ENCODE measurements around the gene TMEM201. TPM values are rescaled to one million over a fixed set of nuclear protein-coding genes. Genes with fewer than 3 reads are reported as not detected.
A peak's percentile ranks its signal among the peaks of the same experiment; 100 is the strongest.

The TMEM201 gene
- total and polyA plus RNA-seq, 9 of the 15 experiments (the other 6 are each of a cell fraction or from before 2014, with no cell fraction given) = 0.42 to 51.3 (median 7.4) TPM

DNA sequence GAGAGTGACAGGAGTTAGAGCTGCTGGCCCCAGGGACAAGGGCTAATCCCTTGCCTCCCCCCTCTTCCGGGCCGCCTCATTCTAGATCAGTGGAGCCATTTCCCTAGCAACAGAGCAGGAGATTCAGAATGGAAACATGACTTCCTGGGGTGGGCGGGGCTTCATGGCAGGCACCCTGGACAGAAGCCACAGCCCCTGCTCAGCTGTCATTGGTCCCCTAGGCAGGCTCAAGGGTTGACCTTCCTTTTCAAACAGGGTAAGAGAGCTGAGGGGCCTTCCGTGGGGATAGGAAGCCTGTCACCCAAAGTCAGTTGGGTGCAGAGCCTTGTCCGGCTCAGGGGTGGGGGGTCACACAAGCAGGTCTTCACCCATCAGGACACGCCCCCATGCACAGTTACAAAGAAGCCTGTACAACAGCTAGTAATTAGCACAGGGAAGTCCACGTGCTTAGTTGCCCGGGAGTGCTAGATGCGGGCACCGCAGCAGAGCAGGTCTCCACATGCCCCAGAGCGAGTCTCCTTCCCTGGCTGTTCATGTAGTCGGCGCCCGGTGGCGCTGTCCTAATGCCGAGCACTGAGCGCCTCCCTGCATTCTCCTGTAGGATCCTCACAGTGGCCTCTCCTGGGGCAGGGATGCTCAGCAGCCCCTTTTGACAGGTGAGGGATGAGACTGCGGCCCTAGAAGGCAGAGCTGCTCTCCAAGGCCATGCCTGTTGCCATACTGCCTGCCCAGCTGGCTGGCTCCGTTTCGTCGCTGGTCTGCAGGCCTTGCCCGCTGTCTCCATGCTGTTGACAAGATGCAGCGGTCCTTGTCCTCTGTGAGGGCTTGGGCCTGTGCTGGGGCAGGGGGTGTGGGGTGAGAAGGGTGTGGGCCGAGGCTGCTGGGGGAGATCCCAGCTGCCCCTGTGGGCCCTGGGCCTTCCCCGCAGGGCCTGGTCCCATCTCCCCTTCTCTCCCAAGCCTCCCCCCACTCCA lies 5.1 kb downstream of the TMEM201 start (continued):
- TF ChIP-seq, protein P1, sequence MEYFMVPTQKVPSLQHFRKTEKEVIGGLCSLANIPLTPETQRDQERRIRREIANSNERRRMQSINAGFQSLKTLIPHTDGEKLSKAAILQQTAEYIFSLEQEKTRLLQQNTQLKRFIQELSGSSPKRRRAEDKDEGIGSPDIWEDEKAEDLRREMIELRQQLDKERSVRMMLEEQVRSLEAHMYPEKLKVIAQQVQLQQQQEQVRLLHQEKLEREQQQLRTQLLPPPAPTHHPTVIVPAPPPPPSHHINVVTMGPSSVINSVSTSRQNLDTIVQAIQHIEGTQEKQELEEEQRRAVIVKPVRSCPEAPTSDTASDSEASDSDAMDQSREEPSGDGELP (CRISPR knock-in tag; IDR thresholded peaks at IDR 0.05; ENCODE audit: borderline replicate concordance) = peak; percentile 80
- TF ChIP-seq, protein P2, sequence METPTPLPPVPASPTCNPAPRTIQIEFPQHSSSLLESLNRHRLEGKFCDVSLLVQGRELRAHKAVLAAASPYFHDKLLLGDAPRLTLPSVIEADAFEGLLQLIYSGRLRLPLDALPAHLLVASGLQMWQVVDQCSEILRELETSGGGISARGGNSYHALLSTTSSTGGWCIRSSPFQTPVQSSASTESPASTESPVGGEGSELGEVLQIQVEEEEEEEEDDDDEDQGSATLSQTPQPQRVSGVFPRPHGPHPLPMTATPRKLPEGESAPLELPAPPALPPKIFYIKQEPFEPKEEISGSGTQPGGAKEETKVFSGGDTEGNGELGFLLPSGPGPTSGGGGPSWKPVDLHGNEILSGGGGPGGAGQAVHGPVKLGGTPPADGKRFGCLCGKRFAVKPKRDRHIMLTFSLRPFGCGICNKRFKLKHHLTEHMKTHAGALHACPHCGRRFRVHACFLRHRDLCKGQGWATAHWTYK (CRISPR knock-in tag; IDR thresholded peaks at IDR 0.05) = 0 out of 2 replicates have a peak, but pooled peaks have one; percentile 13
- TF ChIP-seq ZNF124 (CRISPR knock-in tag; IDR thresholded peaks at IDR 0.05) (no peak), RBM14 (IDR thresholded peaks at IDR 0.05; ENCODE audit: borderline replicate concordance, insufficient read depth, low read depth, low read length) (no peak), MAFG (tag; conservative IDR thresholded peaks at IDR 0.05) (no peak), ARHGAP35 (IDR thresholded peaks at IDR 0.05; ENCODE audit: partially characterized antibody) (no peak), CEBPZ (IDR thresholded peaks at IDR 0.05; ENCODE audit: borderline replicate concordance, low read depth, low read length) (no peak), ZNF354B (CRISPR knock-in tag; IDR thresholded peaks at IDR 0.05) (no peak), ZNF174 (CRISPR knock-in tag; IDR thresholded peaks at IDR 0.05) (no peak), RUNX1 (IDR thresholded peaks at IDR 0.05; ENCODE audit: low read depth) (no peak), ZNF311 (CRISPR knock-in tag; IDR thresholded peaks at IDR 0.05) (no peak), PML (IDR thresholded peaks at IDR 0.05; ENCODE audit: low read length) (no peak), NR2C2 (CRISPR knock-in tag; IDR thresholded peaks at IDR 0.05) (no peak), NR2C2 (tag; IDR thresholded peaks at IDR 0.05) (no peak), ZNF232 (CRISPR knock-in tag; IDR thresholded peaks at IDR 0.05) (no peak), CREB3 (tag; conservative IDR thresholded peaks at IDR 0.05; ENCODE audit: low read depth) (no peak), NONO (IDR thresholded peaks at IDR 0.05; ENCODE audit: low read depth in 2 of 2, low read length in 1 of 2) (no peak), NR1H2 (CRISPR knock-in tag; IDR thresholded peaks at IDR 0.05) (no peak), HES1 (IDR thresholded peaks at IDR 0.05; ENCODE audit: low read depth) (no peak), ZNF830 (CRISPR knock-in tag; IDR thresholded peaks at IDR 0.05) (no peak), BHLHE40 (IDR thresholded peaks at IDR 0.05; ENCODE audit: low read length) (0 out of 2 replicates have a peak, but pooled peaks have one; percentile 25)

Measured in K562 (cell line).